ENCODE measurements around the gene C20orf144.

DNA sequence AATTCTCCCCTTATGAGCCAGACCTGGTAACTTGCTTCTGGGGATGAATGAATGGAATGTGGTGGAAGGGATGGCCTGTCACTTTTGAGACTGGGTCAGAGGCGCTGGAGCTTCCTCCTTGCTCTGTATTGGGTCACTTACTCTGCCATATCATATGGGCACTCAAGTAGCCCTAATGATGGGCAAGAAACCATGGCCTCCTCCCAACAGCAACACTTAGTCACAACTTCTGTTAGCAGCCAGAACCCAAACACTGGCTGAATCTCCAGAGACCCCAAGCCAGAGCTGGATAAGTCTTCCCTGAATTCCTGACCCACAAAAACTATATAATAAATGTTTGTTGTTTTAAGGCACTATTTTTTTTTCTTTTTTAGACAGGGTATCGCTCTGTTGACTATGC lies 18.6 kb downstream of the C20orf144 start:
- TF ChIP-seq, protein P1, sequence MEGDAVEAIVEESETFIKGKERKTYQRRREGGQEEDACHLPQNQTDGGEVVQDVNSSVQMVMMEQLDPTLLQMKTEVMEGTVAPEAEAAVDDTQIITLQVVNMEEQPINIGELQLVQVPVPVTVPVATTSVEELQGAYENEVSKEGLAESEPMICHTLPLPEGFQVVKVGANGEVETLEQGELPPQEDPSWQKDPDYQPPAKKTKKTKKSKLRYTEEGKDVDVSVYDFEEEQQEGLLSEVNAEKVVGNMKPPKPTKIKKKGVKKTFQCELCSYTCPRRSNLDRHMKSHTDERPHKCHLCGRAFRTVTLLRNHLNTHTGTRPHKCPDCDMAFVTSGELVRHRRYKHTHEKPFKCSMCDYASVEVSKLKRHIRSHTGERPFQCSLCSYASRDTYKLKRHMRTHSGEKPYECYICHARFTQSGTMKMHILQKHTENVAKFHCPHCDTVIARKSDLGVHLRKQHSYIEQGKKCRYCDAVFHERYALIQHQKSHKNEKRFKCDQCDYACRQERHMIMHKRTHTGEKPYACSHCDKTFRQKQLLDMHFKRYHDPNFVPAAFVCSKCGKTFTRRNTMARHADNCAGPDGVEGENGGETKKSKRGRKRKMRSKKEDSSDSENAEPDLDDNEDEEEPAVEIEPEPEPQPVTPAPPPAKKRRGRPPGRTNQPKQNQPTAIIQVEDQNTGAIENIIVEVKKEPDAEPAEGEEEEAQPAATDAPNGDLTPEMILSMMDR (IDR thresholded peaks at IDR 0.05) = no peak
- no peak for TF ChIP-seq POLR2A (IDR thresholded peaks at IDR 0.05)

All from uterus (tissue), 2 donors.